HepG2 (cell line): Measurements from ENCODE around the gene CA11. TPM values are rescaled to one million over a fixed set of nuclear protein-coding genes. Genes with fewer than 3 reads are reported as not detected.

Source experiments
- EHMT2 ChIP-seq: fragments of 200-600 bp; sonication (generic); IDR thresholded peaks from 2 replicates; pipeline ENCODE4 v1.7.0; 2017; ENCODE audit warnings: antibody characterized with exemption, low read depth, low read length, borderline replicate concordance
- HDAC1 ChIP-seq: sonication (generic); formaldehyde crosslinking; IDR thresholded peaks from 2 replicates; pipeline ENCODE4 v1.5.1; 2020; ENCODE audit warnings: mild to moderate bottlenecking, missing genetic modification reagents
- HNF1A ChIP-seq, 2 experiments: sonication (generic) in 1 of 2; formaldehyde crosslinking in 1 of 2; IDR thresholded peaks; 2 replicates each; pipeline versions ENCODE4 v1.4.0 to v1.6.1; 2016 to 2020; ENCODE audit warnings: borderline replicate concordance in 1 of 2, low read depth in 1 of 2, mild to moderate bottlenecking in 1 of 2, missing genetic modification reagents in 1 of 2
- MZF1 ChIP-seq: sonication (generic); formaldehyde crosslinking; IDR thresholded peaks from 2 replicates; pipeline ENCODE4 v1.8.1; 2023; ENCODE audit warnings: mild to moderate bottlenecking, missing genetic modification reagents, borderline replicate concordance
- RARG ChIP-seq: sonication (generic); formaldehyde crosslinking; IDR thresholded peaks from 2 replicates; pipeline ENCODE4 v1.4.0; 2020; ENCODE audit warnings: low read depth, mild to moderate bottlenecking, missing genetic modification reagents
- RBM22 ChIP-seq: fragments of 200-400 bp; formaldehyde crosslinking; optimal IDR thresholded peaks from 2 replicates; pipeline ENCODE3; 2017; ENCODE audit warnings: mild to moderate bottlenecking, low read length, moderate library complexity
- REXO4 ChIP-seq: sonication (generic); formaldehyde crosslinking; IDR thresholded peaks from 2 replicates; pipeline ENCODE4 v1.8.0; 2022; ENCODE audit warnings: missing genetic modification reagents, mild to moderate bottlenecking, borderline replicate concordance
- RXRA ChIP-seq: sonication (generic); formaldehyde crosslinking; IDR thresholded peaks from 2 replicates; pipeline ENCODE4 v1.5.1; 2020; ENCODE audit warnings: missing genetic modification reagents
- SNAI1 ChIP-seq: sonication (generic); formaldehyde crosslinking; IDR thresholded peaks from 2 replicates; pipeline ENCODE4 v1.5.0; 2020; ENCODE audit warnings: mild to moderate bottlenecking, missing genetic modification reagents, borderline replicate concordance
- TMF1 ChIP-seq: sonication (generic); formaldehyde crosslinking; IDR thresholded peaks from 2 replicates; pipeline ENCODE4 v1.8.1; 2022; ENCODE audit warnings: low read depth, missing genetic modification reagents
- ZFP36L2 ChIP-seq: sonication (generic); formaldehyde crosslinking; IDR thresholded peaks from 2 replicates; pipeline ENCODE4 v1.4.0; 2020; ENCODE audit warnings: missing genetic modification reagents
- ZNF407 ChIP-seq: sonication (generic); formaldehyde crosslinking; IDR thresholded peaks from one replicate; pipeline ENCODE4 v1.5.1; 2020; ENCODE audit warnings: mild to moderate bottlenecking, missing genetic modification reagents; ENCODE audit errors: not compliant biosample characterization
- ZNF503 ChIP-seq: sonication (generic); formaldehyde crosslinking; IDR thresholded peaks from 2 replicates; pipeline ENCODE4 v1.4.0; 2020; ENCODE audit warnings: missing genetic modification reagents
- ZNF580 ChIP-seq: IDR thresholded peaks from 2 replicates; pipeline ENCODE4 v1.6.1; 2016; ENCODE audit warnings: low read depth, borderline replicate concordance
- polyA plus RNA-seq, 8 experiments: library from polyadenylated mRNA; depleted of rRNA in 3 of 8; stranded (reverse) in 7 of 8; unstranded in 1 of 8; fragments of >200 nt; fragmentation: Illumina TruSeq in 4 of 8; extraction: Trizol in 4 of 8; gene quantifications; 2 replicates each; pipeline versions ENCODE4 v1.2.1 to v1.2.3, GENCODE V29; 2011 to 2016; ENCODE audit warnings: low read depth in 4 of 8, missing spikeins in 1 of 8, mixed read lengths in 1 of 8; ENCODE audit not compliant: insufficient read depth in 1 of 8
- total RNA-seq, 5 experiments: library from RNA; depleted of rRNA; stranded (reverse); fragments of >200 nt; fragmentation: Illumina TruSeq; extraction: Trizol; gene quantifications; 2 replicates each; pipeline ENCODE4 v1.2.3, GENCODE V29; 2016; ENCODE audit warnings: low read depth in 1 of 5

Gene CA11
- total and polyA plus RNA-seq, 2 of the 13 experiments (the other 11 are each of a cell fraction or from before 2014, with no cell fraction given) = 0.41 to 0.58 TPM

GRCh38 chr19:48637449-48637947 lies 8.5 kb downstream of the CA11 start (continued):
- TF ChIP-seq HNF1A (IDR thresholded peaks at IDR 0.05; ENCODE audit: low read depth) (no peak), HNF1A (CRISPR knock-in tag; IDR thresholded peaks at IDR 0.05; ENCODE audit: borderline replicate concordance) (peak; percentile 68), EHMT2 (no peak), ZFP36L2 (no peak), SNAI1 (peak; percentile 92; the same call in 1 of the 2 replicates), MZF1 (CRISPR knock-in tag) (no peak), HDAC1 (peak; percentile 72), RXRA (CRISPR knock-in tag) (peak; percentile 65; the same call in 1 of the 2 replicates), RBM22 (no peak), TMF1 (CRISPR knock-in tag) (no peak), ZNF407 (peak; percentile 60), REXO4 (CRISPR knock-in tag) (no peak), ZNF503 (CRISPR knock-in tag) (no peak), RARG (CRISPR knock-in tag) (no peak), ZNF580 (CRISPR knock-in tag) (peak; percentile 33; the same call in 1 of the 2 replicates)
